Spleen (tissue), 11 donors: ENCODE results near the gene FNDC7. TPM values are rescaled to one million over a fixed set of nuclear protein-coding genes. Genes with fewer than 3 reads are reported as not detected.

ENCODE experiments used
- DNase-seq: peaks from one replicate; pipeline ENCODE4 v3.0.0-alpha.2; 2020
- H3K27ac ChIP-seq, 8 donors: fragments of 200-600 bp; sonication (generic) in 7 of 8; 1 replicate in 4 of 8; 2 replicates in 4 of 8; pipeline versions ENCODE4 v1.5.0 to v1.8.0; 2016 to 2021; ENCODE audit warnings: inconsistent platforms in 4 of 8, mild to moderate bottlenecking in 4 of 8, moderate library complexity in 1 of 8
- H3K27me3 ChIP-seq, 7 donors: fragments of 200-600 bp; sonication (generic) in 6 of 7; replicated peaks in 1 of 7; 1 replicate in 4 of 7; 2 replicates in 3 of 7; pipeline versions ENCODE4 v1.5.0 to v1.8.0; 2016 to 2021; ENCODE audit warnings: inconsistent platforms in 3 of 7, mild to moderate bottlenecking in 1 of 7
- H3K36me3 ChIP-seq, 6 donors: fragments of 200-600 bp; sonication (generic) in 5 of 6; 1 replicate in 4 of 6; 2 replicates in 2 of 6; pipeline versions ENCODE4 v1.5.0 to v1.8.0; 2016 to 2021; ENCODE audit warnings: inconsistent platforms in 2 of 6
- H3K4me1 ChIP-seq, 6 donors: fragments of 200-600 bp; sonication (generic) in 5 of 6; 1 replicate in 3 of 6; 2 replicates in 3 of 6; pipeline versions ENCODE4 v1.5.0 to v1.8.0; 2016 to 2021; ENCODE audit warnings: inconsistent platforms in 3 of 6
- H3K4me3 ChIP-seq, 8 donors: fragments of 200-600 bp; sonication (generic) in 7 of 8; 1 replicate in 4 of 8; 2 replicates in 4 of 8; pipeline versions ENCODE4 v1.5.0 to v1.8.0; 2016 to 2021; ENCODE audit warnings: inconsistent platforms in 4 of 8, mild to moderate bottlenecking in 4 of 8, moderate library complexity in 2 of 8
- H3K9me3 ChIP-seq, 8 donors: fragments of 200-600 bp; sonication (generic) in 7 of 8; 1 replicate in 4 of 8; 2 replicates in 4 of 8; pipeline versions ENCODE4 v1.5.0 to v1.8.0; 2016 to 2021; ENCODE audit warnings: inconsistent platforms in 4 of 8
- CTCF ChIP-seq, 11 experiments: fragments of 200-600 bp in 7 of 11; fragments of 450-650 bp in 4 of 11; sonication (generic) in 4 of 11; IDR thresholded peaks in 8 of 11; conservative IDR thresholded peaks in 3 of 11; 1 replicate in 7 of 11; 2 replicates in 4 of 11; pipeline versions ENCODE4 v1.4.0 to v1.8.0; 2016 to 2021; ENCODE audit warnings: antibody characterized with exemption in 11 of 11, inconsistent platforms in 4 of 11, mild to moderate bottlenecking in 1 of 11
- POLR2A ChIP-seq, 3 donors: fragments of 450-650 bp; IDR thresholded peaks; one replicate each; pipeline ENCODE4 v1.5.1; 2017; ENCODE audit warnings: antibody characterized with exemption in 3 of 3, mild to moderate bottlenecking in 1 of 3
- POLR2AphosphoS5 ChIP-seq, 3 donors: sonication (generic); formaldehyde crosslinking; IDR thresholded peaks; one replicate each; pipeline ENCODE4 v1.5.1; 2017; ENCODE audit warnings: antibody characterized with exemption in 3 of 3
- WGBS, 5 donors: extraction: QIAGEN DNeasy Blood & Tissue Kit in 3 of 5; methylation state at CpG; one replicate each; pipeline versions ENCODE4 v1.1.5 to v1.1.7; 2013 to 2018; 5-methylcytosine and 5-hydroxymethylcytosine counted together
- intact Hi-C: fragments of 100-400 bp; cut with DNase I; formaldehyde crosslinking; loops from one replicate; pipeline ENCODE4 v1.15.0; 2023; ENCODE audit warnings: low total_unique reads
- polyA plus RNA-seq, 3 donors: library from polyadenylated mRNA; stranded (reverse); fragments of 200-250 nt; gene quantifications; one replicate each; pipeline ENCODE4 v1.2.1, GENCODE V29; 2013
- total RNA-seq, 7 donors: library from RNA; depleted of rRNA in 3 of 7; stranded (reverse); fragments of >200 nt in 3 of 7; fragmentation: NEBNext Ultra II Directional in 4 of 7; extraction: Animal tissue kit (Norgen Biotek cat#: 25700) in 4 of 7; gene quantifications; one replicate each; pipeline versions ENCODE4 v1.1.0 to v1.2.1, GENCODE V29; 2016 to 2021
- donor health status: healthy with polysubstance abuse.
- donor health status: DM: no; HTN: no; CAD: no; lungs with moderate emphysema.
- donor health status: DM: no; HTN: no; CAD: no.
- donor health status: Bipolar disorder and iron deficiency.
- donor health status: healthy.
- donor health status: DM: no; HTN: no; CAD: no.
- donor health status: DM: yes; HTN: yes; CAD: no.

Gene FNDC7
- total and polyA plus RNA-seq, 10 donors, result 0.04 to 0.98 (median 0.37) TPM; not detected in 6

- intact Hi-C loops, result no loop called here
- H3K9me3 ChIP-seq, result no peaks in the 10 kb centered on the region
- no peak overlapping the region for H3K27ac ChIP-seq
- no peak overlapping the region for H3K4me3 ChIP-seq
- H3K27me3 ChIP-seq, result no peaks in the 10 kb centered on the region
- DNase-seq, result no peak
- TF ChIP-seq CTCF (IDR thresholded peaks at IDR 0.05 in 8 of 11, conservative IDR thresholded peaks at IDR 0.05 in 3 of 11) (no peak), POLR2A (IDR thresholded peaks at IDR 0.05) (no peak), POLR2AphosphoS5 (IDR thresholded peaks at IDR 0.05) (no peak)
- 91 to 97% (median 94%) methylated on average over 1 of the region's 1 CpG for WGBS, 5 donors
- H3K36me3 ChIP-seq, result no peaks in the 10 kb centered on the region
- peaks cover 0 to 6% (median under 1%) of the 10 kb centered on the region in 6 donors for H3K4me1 ChIP-seq
Observed at GRCh38 chr1:108685529-108685928, 27.2 kb upstream of the FNDC7 start.

GRCh38 chr1:108686614-108687313 lies 25.9 kb upstream of the FNDC7 start:
- intact Hi-C loops, result no loop called here
- TF ChIP-seq CTCF (IDR thresholded peaks at IDR 0.05 in 8 of 11, conservative IDR thresholded peaks at IDR 0.05 in 3 of 11) (no peak), POLR2A (IDR thresholded peaks at IDR 0.05) (no peak), POLR2AphosphoS5 (IDR thresholded peaks at IDR 0.05) (no peak)
- WGBS, 5 donors, result 58 to 71% (median 67%) methylated on average over 2 of the region's 2 CpGs
- Histone ChIP-seq H3K4me1 (peaks cover 7 to 18% (median 12%) of the 10 kb centered on the region in 6 donors), H3K9me3 (no peaks in the 10 kb centered on the region), H3K27me3 (no peaks in the 10 kb centered on the region), H3K36me3 (no peaks in the 10 kb centered on the region), H3K4me3 (no peak overlapping the region), H3K27ac (no peak overlapping the region)
- no peak for DNase-seq

GRCh38 chr1:108691128-108691941 lies 21.4 kb upstream of the FNDC7 start:
- TF ChIP-seq POLR2AphosphoS5 (IDR thresholded peaks at IDR 0.05), result no peak
- no peak for TF ChIP-seq CTCF (IDR thresholded peaks at IDR 0.05 in 8 of 11, conservative IDR thresholded peaks at IDR 0.05 in 3 of 11)
- no peak for TF ChIP-seq POLR2A (IDR thresholded peaks at IDR 0.05)
- H3K27me3 ChIP-seq, result no peaks in the 10 kb centered on the region
- peaks cover 0 to 11% (median 10%) of the 10 kb centered on the region in 6 donors for H3K36me3 ChIP-seq
- H3K9me3 ChIP-seq, result no peaks in the 10 kb centered on the region
- intact Hi-C loops, result loop anchor here (10.0 kb wide), 1 partner anchor 53 kb away; the partner anchor contains the start of gene STXBP3
- whole genome bisulfite sequencing, 5 donors, result 16 to 18% (median 17%) methylated on average over 12 of the region's 12 CpGs
- H3K27ac ChIP-seq, result peak overlapping the region; percentile 98 to 100 (median 98)
- peaks cover 23 to 52% (median 43%) of the 10 kb centered on the region in 6 donors for H3K4me1 ChIP-seq
- DNase-seq, result no peak
- H3K4me3 ChIP-seq, result peak overlapping the region; percentile 58 to 86 (median 74)
